Right lobe of liver (tissue), 4 donors: ENCODE data around the gene PCDHB7.
"Not testable (repeated sequence)": the region's sequence is repeated elsewhere in the genome, so short reads cannot be mapped to it uniquely, and the experiment has no call there.

Source experiments
- POLR2A ChIP-seq: fragments of 450-650 bp; IDR thresholded peaks from one replicate; pipeline ENCODE4 v1.6.1; 2017; ENCODE audit warnings: antibody characterized with exemption, mild to moderate bottlenecking
- TF ChIP-seq, protein P1 (sequence below), 4 donors: fragments of 200-600 bp in 3 of 4; fragments of 450-650 bp in 1 of 4; IDR thresholded peaks; one replicate each; pipeline versions ENCODE4 v1.5.1 to v1.8.0; 2016 to 2022; ENCODE audit warnings: antibody characterized with exemption in 4 of 4, mild to moderate bottlenecking in 2 of 4
- donor health status: DM: no; HTN: no; CAD: no.
- donor health status: DM: no; HTN: no; CAD: no.
- donor health status: DM: no; HTN: yes; CAD: no.

DNA sequence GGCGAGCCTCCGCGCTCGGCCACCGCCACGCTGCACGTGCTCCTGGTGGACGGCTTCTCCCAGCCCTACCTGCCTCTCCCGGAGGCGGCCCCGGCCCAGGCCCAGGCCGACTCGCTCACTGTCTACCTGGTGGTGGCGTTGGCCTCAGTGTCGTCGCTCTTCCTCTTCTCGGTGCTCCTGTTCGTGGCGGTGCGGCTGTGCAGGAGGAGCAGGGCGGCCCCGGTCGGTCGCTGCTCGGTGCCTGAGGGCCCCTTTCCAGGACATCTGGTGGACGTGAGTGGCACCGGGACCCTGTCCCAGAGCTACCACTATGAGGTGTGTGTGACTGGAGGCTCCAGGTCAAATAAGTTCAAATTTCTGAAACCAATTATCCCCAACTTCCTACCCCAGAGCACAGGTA lies 38.4 kb downstream of the PCDHB7 start:
- TF ChIP-seq, protein P1, sequence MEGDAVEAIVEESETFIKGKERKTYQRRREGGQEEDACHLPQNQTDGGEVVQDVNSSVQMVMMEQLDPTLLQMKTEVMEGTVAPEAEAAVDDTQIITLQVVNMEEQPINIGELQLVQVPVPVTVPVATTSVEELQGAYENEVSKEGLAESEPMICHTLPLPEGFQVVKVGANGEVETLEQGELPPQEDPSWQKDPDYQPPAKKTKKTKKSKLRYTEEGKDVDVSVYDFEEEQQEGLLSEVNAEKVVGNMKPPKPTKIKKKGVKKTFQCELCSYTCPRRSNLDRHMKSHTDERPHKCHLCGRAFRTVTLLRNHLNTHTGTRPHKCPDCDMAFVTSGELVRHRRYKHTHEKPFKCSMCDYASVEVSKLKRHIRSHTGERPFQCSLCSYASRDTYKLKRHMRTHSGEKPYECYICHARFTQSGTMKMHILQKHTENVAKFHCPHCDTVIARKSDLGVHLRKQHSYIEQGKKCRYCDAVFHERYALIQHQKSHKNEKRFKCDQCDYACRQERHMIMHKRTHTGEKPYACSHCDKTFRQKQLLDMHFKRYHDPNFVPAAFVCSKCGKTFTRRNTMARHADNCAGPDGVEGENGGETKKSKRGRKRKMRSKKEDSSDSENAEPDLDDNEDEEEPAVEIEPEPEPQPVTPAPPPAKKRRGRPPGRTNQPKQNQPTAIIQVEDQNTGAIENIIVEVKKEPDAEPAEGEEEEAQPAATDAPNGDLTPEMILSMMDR (IDR thresholded peaks at IDR 0.05) = not testable (repeated sequence)
- TF ChIP-seq POLR2A = not testable (repeated sequence)
